ENCODE measurements around the gene NMRAL1. TPM values are rescaled to one million over a fixed set of nuclear protein-coding genes. Genes with fewer than 3 reads are reported as not detected.

The NMRAL1 gene
- total RNA-seq, 1 donor from 2014 or later: 44.0 TPM

DNA sequence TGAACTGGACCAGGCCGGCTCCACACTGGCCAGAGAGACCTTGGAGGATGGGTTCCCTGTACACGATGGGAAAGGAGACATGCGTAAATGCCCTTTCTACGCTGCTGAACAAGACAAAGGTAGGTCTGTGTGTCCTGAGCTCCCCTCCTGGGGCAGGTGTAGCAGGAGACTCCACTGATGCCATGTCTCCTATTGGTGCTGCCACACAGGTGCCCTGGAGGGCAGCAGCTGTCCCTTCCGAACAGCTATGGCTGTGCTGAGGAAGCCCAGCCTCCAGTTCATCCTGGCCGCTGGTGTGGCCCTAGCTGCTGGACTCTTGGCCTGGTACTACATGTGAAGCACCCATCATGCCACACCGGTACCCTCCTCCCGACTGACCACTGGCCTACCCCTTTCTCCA lies 35.0 kb upstream of the NMRAL1 start:
- H3K4me1 Mint-ChIP-seq (ENCODE audit: low read depth): peaks cover 7% of the 10 kb centered on the region
- H3K27me3 Mint-ChIP-seq (ENCODE audit: low read depth): no peaks in the 10 kb centered on the region
- TF ChIP-seq, protein P1, sequence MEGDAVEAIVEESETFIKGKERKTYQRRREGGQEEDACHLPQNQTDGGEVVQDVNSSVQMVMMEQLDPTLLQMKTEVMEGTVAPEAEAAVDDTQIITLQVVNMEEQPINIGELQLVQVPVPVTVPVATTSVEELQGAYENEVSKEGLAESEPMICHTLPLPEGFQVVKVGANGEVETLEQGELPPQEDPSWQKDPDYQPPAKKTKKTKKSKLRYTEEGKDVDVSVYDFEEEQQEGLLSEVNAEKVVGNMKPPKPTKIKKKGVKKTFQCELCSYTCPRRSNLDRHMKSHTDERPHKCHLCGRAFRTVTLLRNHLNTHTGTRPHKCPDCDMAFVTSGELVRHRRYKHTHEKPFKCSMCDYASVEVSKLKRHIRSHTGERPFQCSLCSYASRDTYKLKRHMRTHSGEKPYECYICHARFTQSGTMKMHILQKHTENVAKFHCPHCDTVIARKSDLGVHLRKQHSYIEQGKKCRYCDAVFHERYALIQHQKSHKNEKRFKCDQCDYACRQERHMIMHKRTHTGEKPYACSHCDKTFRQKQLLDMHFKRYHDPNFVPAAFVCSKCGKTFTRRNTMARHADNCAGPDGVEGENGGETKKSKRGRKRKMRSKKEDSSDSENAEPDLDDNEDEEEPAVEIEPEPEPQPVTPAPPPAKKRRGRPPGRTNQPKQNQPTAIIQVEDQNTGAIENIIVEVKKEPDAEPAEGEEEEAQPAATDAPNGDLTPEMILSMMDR (IDR thresholded peaks at IDR 0.05): no peak
- H3K4me3 Mint-ChIP-seq (ENCODE audit: unreplicated experiment): no peak overlapping the region
- DNase-seq (ENCODE audit: low spot score): no peak
- H3K36me3 Mint-ChIP-seq (ENCODE audit: low read depth): peaks cover 23% of the 10 kb centered on the region
- no peaks in the 10 kb centered on the region for H3K9me3 Mint-ChIP-seq (ENCODE audit: low read depth)
- H3K27ac Mint-ChIP-seq (ENCODE audit: unreplicated experiment): no peak overlapping the region

DNA sequence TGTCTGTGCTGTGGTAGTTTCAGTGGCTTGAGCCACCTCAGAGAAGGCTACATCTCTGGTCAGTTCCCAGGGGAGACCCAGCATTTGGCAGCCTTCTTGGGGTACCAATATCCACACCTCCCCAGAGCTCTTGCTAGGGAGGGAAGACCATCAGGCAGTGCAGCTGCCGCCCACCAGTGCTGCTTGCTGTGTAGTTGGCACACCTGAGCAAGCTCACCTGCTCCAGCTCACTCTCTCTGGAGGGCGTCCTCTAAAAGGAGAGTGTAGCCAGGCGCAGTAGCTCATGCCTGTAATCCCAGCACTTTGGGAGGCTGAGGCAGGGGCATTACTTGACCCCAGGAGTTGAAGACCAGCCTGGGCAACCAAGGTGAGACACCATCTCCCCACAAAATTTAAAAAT lies 34.4 kb upstream of the NMRAL1 start:
- DNase-seq (ENCODE audit: low spot score): no peak
- TF ChIP-seq, protein P1 (IDR thresholded peaks at IDR 0.05): no peak
- Mint-ChIP-seq H3K27ac (ENCODE audit: unreplicated experiment) (no peak overlapping the region), H3K36me3 (ENCODE audit: low read depth) (peaks cover 23% of the 10 kb centered on the region), H3K27me3 (ENCODE audit: low read depth) (no peaks in the 10 kb centered on the region), H3K4me1 (ENCODE audit: low read depth) (peaks cover 7% of the 10 kb centered on the region), H3K9me3 (ENCODE audit: low read depth) (no peaks in the 10 kb centered on the region), H3K4me3 (ENCODE audit: unreplicated experiment) (no peak overlapping the region)

DNA sequence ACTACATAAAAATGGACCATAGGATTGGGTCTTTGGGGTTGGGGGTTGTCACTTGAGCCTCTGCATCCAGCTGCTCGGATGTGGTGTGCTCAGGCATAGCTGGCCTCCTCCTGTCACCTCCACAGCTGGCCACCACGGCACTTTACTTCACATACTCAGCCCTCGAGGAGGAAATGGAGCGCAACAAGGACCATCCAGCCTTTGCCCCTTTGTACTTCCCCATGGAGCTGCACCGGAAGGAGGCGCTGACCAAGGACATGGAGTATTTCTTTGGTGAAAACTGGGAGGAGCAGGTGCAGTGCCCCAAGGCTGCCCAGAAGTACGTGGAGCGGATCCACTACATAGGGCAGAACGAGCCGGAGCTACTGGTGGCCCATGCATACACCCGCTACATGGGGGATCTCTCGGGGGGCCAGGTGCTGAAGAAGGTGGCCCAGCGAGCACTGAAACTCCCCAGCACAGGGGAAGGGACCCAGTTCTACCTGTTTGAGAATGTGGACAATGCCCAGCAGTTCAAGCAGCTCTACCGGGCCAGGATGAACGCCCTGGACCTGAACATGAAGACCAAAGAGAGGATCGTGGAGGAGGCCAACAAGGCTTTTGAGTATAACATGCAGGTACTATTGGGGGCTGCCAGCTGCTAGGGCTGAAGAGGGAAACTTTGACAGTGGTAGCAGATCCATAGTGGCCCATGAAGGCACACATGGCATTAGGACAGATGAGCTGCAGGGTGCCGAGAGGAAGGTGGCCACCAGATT lies 33.3 kb upstream of the NMRAL1 start:
- TF ChIP-seq, protein P1 (IDR thresholded peaks at IDR 0.05): no peak
- Mint-ChIP-seq H3K9me3 (ENCODE audit: low read depth) (no peaks in the 10 kb centered on the region), H3K4me1 (ENCODE audit: low read depth) (peaks cover 11% of the 10 kb centered on the region), H3K36me3 (ENCODE audit: low read depth) (peaks cover 23% of the 10 kb centered on the region), H3K27me3 (ENCODE audit: low read depth) (no peaks in the 10 kb centered on the region), H3K4me3 (ENCODE audit: unreplicated experiment) (no peak overlapping the region), H3K27ac (ENCODE audit: unreplicated experiment) (no peak overlapping the region)
- no peak for DNase-seq (ENCODE audit: low spot score)

DNA sequence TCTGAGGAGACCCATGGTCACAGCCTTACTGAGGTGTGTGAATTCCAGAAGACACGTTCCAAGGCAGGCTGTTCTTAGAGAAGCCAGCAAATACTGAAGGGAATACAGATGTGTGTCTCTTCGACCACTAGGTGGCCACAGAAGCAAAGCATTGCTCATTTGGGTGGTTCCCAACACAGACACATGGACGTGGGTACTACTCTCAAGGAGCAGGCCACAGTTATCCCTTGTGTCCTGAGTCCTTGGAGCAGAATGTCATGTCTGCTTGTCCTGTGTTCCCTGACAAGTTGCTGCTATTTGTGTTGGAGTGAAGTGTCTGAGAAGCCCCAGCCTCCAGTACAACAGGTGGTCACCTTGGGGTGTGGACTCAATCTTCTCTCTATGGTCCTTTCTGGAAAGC lies 32.0 kb upstream of the NMRAL1 start:
- peaks cover 18% of the 10 kb centered on the region for H3K4me1 Mint-ChIP-seq (ENCODE audit: low read depth)
- H3K9me3 Mint-ChIP-seq (ENCODE audit: low read depth): no peaks in the 10 kb centered on the region
- TF ChIP-seq, protein P1 (IDR thresholded peaks at IDR 0.05): peak; percentile 92
- H3K4me3 Mint-ChIP-seq (ENCODE audit: unreplicated experiment): no peak overlapping the region
- DNase-seq (ENCODE audit: low spot score): no peak
- no peaks in the 10 kb centered on the region for H3K27me3 Mint-ChIP-seq (ENCODE audit: low read depth)
- peaks cover 18% of the 10 kb centered on the region for H3K36me3 Mint-ChIP-seq (ENCODE audit: low read depth)
- no peak overlapping the region for H3K27ac Mint-ChIP-seq (ENCODE audit: unreplicated experiment)

DNA sequence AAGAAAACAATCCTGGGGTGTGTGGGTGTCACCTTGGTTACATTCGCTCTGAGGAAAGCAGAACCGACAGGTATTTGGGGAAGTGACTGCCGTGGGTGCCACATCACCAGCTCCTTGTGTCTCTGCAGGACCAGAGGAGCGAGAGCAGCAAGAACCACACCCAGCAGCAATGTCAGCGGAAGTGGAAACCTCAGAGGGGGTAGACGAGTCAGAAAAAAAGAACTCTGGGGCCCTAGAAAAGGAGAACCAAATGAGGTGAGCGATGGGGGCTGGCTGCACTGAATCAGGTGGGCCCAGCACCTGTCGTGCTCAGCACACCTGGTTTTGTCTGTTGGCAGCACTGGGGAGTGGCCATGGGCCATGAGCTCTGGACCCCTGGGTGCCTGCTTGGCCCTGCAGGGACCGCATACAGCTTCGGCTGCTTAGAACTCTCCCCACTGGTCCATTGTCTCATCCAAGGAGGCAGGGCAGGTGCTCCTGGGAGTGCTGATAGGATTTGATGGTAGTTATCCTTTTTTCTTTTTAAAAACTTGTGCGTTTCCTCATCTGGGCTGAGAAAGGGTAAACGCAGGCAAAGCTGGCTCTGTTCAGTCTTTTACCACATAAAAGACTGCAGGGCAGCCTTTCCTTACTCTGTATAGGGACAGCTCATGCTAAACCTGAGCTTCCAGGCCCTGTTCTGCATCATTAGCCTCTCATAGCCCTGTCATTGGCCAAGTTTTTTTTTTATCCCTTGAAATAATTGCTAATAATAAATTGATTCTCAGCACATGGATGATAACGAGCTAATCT lies 31.1 kb upstream of the NMRAL1 start:
- DNase-seq (ENCODE audit: low spot score): no peak
- H3K9me3 Mint-ChIP-seq (ENCODE audit: low read depth): no peaks in the 10 kb centered on the region
- H3K4me3 Mint-ChIP-seq (ENCODE audit: unreplicated experiment): no peak overlapping the region
- H3K4me1 Mint-ChIP-seq (ENCODE audit: low read depth): peaks cover 27% of the 10 kb centered on the region
- no peaks in the 10 kb centered on the region for H3K27me3 Mint-ChIP-seq (ENCODE audit: low read depth)
- peaks cover 12% of the 10 kb centered on the region for H3K36me3 Mint-ChIP-seq (ENCODE audit: low read depth)
- TF ChIP-seq, protein P1 (IDR thresholded peaks at IDR 0.05): no peak
- H3K27ac Mint-ChIP-seq (ENCODE audit: unreplicated experiment): no peak overlapping the region

Measured in chondrocyte (in vitro differentiated cells).